ENCODE results near the gene IQCK. TPM values are rescaled to one million over a fixed set of nuclear protein-coding genes. Genes with fewer than 3 reads are reported as not detected.
"Not testable (repeated sequence)": the region's sequence is repeated elsewhere in the genome, so short reads cannot be mapped to it uniquely, and the experiment has no call there.

IQCK gene
- polyA plus RNA-seq, 1 donor from 2014 or later, result 3.4 TPM

DNA sequence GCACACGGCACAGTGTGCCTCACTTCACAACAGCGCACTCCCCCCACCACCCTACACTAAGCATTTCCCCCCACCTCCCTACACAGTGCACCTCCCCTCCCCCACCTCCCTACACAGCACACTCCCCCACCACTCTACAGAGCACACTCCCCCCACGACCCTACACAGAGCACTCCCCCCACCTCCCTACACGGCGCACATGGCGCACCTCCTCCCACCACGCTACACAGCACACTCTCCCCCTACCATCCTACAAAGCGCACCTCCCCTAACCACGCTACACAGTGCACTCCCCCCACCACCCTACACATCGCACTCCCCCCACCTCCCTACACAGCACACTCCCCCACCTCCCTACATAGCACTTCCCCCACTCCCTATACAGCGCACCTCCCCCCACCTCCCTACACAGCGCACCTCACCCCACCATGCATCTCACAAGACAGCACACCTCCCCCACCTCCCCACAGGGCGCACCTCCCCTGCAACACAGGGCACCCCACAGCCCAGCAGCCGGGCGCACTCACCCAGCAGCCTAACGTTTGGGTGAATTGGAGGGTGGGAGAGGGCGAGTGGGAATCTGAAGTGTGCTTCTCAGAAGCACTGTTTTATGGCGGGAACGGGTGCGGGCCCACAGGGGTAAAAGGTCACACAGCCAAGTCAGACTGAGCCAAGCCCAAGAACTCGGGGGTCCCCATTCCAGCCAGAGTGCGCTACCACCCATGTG, 10.3 kb upstream of the IQCK start:
- Mint-ChIP-seq H3K27ac (no peak overlapping the region), H3K27me3 (no peaks in the 10 kb centered on the region), H3K36me3 (peaks cover 9% of the 10 kb centered on the region), H3K9me3 (no peaks in the 10 kb centered on the region), H3K4me1 (peaks cover 0 to 3% (median 2%) of the 10 kb centered on the region in 3 donors), H3K4me3 (no peak overlapping the region)

DNA sequence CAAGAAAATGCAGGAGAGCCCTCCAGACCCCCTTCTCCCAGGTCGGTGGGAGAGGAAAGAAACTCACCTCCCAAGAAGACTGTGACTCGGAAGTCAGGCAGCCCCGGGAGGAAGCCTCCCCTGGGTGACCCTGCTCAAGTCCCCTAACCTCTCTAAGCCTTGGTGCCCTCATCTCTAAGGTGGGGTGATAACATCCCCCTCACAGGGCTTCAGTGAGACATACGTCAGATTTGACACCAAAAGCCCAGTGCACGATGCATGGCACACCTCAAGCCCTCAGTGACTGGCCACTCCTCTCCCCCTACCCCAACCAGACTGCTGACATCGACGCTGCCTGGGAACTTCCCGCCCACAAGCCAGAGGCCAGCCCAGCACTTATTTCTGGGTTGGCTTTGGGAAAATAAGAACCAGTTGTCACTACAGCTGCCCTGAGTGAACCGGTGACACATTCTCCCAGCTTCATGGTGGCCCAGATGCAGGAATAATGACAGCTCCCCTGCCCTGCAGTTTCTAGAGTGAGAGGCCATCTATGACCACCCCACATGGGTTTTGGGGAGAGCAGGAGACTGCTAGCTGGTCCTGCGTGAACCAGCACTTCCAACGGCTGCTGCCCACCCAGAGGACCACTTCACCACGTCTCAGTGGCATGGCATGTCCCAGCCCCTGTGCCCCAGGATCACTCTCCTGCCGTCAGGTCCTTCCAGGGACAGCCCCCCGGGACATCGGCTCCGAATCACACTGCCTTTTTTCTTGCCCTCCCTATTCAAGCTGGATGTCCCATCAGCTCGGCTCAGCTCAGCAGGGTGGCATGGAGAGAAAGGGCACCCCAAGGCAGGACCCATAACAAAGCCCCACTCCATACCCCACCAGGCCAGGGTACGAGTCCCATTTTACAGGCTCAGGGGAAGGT, 9.5 kb upstream of the IQCK start:
- Mint-ChIP-seq H3K9me3 (no peaks in the 10 kb centered on the region), H3K27me3 (no peaks in the 10 kb centered on the region), H3K4me3 (peak overlapping the region in 1 of 4 donors; percentile 21), H3K4me1 (peaks cover 0 to 3% (median 2%) of the 10 kb centered on the region in 3 donors), H3K27ac (no peak overlapping the region), H3K36me3 (peaks cover 9% of the 10 kb centered on the region)

DNA sequence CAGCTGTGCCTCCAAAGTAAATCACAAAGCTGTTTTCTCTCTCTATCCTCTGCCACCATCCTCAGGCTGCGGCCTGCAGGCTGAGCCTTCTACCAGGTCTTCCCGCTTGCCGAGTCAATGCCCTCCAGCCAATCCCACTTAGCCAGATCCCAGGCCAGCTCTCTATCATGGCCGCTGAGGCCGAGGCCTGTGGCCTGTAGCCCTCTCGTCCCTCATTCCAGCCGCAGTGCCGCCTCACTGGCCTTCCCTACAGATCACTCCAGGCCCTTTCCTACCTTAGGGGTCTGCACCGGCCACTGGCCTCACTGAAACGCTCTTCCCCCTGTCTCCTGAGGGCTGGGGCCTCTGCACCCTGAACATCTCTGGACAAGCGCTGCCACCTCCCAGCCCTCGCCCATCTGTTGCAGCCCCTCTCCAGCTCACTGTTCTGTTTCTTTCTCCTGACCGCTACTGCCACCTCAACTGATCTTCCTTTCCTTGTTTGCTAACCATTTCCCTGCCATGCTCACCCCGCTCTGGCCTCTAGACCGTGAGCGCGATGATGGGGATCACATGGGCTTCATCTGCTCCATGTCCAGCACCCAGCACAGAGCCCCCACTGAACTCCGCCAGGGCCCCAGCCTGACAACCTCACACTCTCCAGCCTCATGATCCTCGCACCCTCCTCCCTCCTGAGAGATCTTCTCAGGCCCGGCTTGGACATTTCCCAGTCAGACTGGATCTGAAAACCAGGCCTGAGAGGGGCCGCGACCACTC, 8.5 kb upstream of the IQCK start:
- Mint-ChIP-seq H3K4me3 (no peak overlapping the region), H3K27ac (no peak overlapping the region), H3K27me3 (no peaks in the 10 kb centered on the region), H3K36me3 (peaks cover 13% of the 10 kb centered on the region), H3K4me1 (peaks cover 1 to 6% (median 5%) of the 10 kb centered on the region in 3 donors), H3K9me3 (peaks cover 0 to 3% (median 0%) of the 10 kb centered on the region in 3 donors)

DNA sequence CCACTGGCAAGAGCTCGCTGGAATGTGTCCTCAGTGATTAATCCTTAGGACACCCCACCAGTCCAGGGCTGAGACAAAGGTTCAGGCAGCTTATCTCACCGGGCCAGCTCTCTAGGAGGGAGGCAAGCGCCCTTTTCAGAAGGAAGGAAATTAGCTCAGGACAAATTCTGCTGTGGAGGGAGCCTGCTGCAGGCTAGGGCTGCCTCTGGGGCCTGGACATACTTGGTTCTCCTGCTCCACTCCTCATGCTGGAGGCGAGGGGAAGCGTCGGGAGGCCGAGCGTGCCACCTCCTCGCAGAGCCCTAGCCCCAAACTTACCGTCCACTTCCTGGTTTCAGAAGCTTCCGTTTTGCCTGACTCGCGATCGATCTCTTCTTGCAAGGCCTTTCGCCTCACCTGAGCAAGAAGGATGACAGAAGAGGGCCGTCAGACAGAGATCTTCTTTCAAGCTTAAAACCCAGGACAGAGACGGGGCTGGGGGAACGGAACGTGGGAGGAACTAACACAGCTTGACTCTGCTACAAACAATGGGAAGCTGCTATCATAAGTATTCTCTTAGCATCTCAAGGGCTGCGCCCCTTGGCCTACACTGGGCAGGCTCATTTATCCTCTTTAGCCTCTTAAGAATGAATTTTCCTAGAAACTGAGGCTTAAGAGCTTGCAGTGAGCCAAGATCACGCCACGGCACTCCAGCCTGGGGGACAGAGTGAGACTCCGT, 7.7 kb upstream of the IQCK start:
- Mint-ChIP-seq H3K9me3 (peaks cover 0 to 3% (median 0%) of the 10 kb centered on the region in 3 donors), H3K27me3 (no peaks in the 10 kb centered on the region), H3K36me3 (peaks cover 13% of the 10 kb centered on the region), H3K4me1 (peaks cover 4 to 7% (median 6%) of the 10 kb centered on the region in 3 donors), H3K27ac (no peak overlapping the region), H3K4me3 (no peak overlapping the region)

DNA sequence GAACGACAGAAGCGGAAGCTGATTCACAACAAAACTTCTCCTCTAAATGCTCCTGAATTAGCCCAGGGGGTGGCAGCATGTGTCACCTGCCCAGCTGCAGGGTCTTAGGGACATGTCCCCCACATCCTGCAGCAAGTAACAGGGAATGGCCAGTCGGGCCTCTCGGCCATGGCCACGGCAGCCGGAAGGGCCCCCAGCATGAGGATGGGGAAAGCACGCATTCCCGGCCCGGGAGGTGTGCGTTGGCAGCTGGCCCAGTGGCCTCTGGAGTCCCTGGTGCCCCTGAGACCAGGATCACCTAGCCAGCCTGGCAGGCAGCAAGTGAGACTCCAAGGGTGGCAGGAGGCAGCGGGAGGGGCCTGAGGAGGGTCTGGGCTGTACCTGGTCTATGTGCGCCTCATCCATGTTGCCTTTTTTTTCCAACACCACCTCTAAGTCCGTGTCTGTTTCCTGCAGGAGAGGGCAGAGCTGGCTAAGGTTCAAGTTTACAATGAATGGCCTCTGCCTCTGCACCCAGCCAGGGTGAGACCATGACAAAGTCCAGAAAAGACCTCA, 7.0 kb upstream of the IQCK start:
- Mint-ChIP-seq H3K27me3 (no peaks in the 10 kb centered on the region), H3K4me1 (peaks cover 6 to 7% (median 6%) of the 10 kb centered on the region in 3 donors), H3K27ac (no peak overlapping the region), H3K36me3 (peaks cover 13% of the 10 kb centered on the region), H3K9me3 (peaks cover 0 to 3% (median under 1%) of the 10 kb centered on the region in 3 donors), H3K4me3 (no peak overlapping the region)

DNA sequence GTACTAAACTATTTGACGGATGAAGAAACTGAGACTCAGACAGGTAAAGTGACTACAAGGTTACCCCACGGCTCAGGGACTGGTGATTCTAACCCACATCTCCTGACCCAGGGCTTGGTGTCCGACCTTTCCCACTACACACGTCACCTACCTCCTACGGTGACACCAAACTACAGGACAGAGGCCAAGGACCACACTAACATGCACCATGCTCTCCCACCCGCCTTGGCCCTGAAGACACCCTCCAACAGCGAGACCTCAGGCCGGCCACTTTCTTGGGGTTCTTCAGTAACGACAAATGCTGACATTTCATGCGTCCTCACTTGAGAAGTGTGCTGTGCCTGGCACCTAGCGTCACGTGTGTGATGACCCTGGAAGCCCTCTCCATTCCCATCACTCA, 6.4 kb upstream of the IQCK start:
- peaks cover 11 to 12% (median 12%) of the 10 kb centered on the region in 3 donors for H3K4me1 Mint-ChIP-seq
- H3K9me3 Mint-ChIP-seq, result peaks cover 0 to 3% (median 1%) of the 10 kb centered on the region in 3 donors
- no peak overlapping the region for H3K27ac Mint-ChIP-seq
- no peak overlapping the region for H3K4me3 Mint-ChIP-seq
- H3K36me3 Mint-ChIP-seq, result peaks cover 13% of the 10 kb centered on the region
- H3K27me3 Mint-ChIP-seq, result no peaks in the 10 kb centered on the region

DNA sequence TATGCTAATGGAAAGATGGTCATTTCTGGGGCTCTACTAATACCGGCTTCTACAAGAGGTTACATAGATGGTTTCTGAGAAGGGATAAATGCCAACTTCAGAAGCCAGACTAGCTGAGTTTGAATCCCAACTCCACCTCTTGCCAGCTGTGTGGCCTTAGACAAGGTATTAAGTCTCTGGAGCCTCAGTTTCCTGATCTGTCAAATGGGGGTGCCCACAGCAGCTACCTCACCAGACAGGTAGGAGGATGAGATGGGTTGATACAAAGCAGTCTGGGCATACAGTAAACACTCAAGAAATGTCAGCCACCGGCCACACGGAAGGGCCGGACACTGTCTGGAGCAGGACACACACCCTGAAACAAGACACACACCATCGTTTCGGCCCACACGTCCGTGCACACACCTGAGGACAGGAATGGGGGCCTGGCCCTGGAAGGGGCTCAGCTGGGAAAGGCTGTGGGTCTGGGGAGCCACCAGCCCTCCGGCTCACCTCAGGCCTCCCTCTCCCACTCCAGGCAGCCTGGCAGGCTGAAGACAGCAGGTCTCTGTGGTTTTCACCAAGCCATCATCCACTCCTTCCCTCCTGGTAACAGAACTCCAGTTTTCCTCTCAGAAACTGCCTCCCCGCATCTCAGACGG, 5.5 kb upstream of the IQCK start:
- Mint-ChIP-seq H3K27ac (no peak overlapping the region), H3K4me1 (peaks cover 17 to 18% (median 17%) of the 10 kb centered on the region in 3 donors), H3K4me3 (no peak overlapping the region), H3K27me3 (no peaks in the 10 kb centered on the region), H3K9me3 (peaks cover 0 to 3% (median 1%) of the 10 kb centered on the region in 3 donors), H3K36me3 (peaks cover 13% of the 10 kb centered on the region)

DNA sequence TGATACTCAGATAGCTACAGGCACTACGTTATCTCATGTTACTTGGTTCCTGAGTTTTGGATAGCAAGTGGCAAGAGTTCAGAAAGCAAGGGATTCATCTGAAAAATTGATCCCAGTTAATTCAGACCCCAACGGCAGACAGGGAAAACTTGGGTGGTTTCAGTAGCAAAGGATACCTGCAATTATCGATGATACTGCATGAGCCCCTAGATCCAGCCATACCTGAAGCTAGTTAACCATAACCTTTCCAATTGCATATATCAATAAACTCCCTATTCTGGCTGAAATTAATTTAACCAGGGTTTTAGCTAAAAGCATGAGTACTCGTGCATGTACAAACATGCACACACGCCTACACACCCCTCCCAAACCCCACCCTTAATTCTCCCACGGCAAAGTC, 4.4 kb upstream of the IQCK start:
- peaks cover 13% of the 10 kb centered on the region for H3K36me3 Mint-ChIP-seq
- H3K4me1 Mint-ChIP-seq, result peaks cover 17 to 22% (median 18%) of the 10 kb centered on the region in 3 donors
- H3K9me3 Mint-ChIP-seq, result peaks cover 0 to 3% (median 1%) of the 10 kb centered on the region in 3 donors
- H3K27me3 Mint-ChIP-seq, result no peaks in the 10 kb centered on the region
- no peak overlapping the region for H3K27ac Mint-ChIP-seq
- H3K4me3 Mint-ChIP-seq, result peak overlapping the region in 1 of 4 donors; percentile 43

DNA sequence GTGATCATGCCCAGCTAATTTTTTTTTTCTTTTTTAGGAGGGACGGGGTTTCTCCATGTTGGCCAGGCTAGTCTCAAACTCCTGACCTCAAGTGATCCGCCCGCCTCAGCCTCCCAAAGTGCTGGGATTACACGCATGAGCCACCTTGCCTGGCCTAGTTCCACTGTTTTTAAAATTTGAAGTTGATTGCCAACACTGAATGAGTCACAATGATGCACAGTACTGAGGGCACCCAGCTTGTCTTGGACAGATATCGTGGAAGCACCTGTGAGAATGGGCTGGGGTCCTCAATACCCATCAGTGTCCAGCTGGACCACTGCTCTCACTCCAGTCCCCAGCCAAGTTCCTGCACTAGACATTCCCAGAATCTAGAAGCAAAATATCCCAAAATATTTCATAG, 2.5 kb upstream of the IQCK start:
- Mint-ChIP-seq H3K4me1 (peaks cover 14 to 22% (median 18%) of the 10 kb centered on the region in 3 donors), H3K4me3 (peak overlapping the region in 1 of 4 donors; percentile 95), H3K27me3 (no peaks in the 10 kb centered on the region), H3K9me3 (peaks cover 0 to 3% (median 1%) of the 10 kb centered on the region in 3 donors), H3K36me3 (peaks cover 10% of the 10 kb centered on the region), H3K27ac (no peak overlapping the region)

DNA sequence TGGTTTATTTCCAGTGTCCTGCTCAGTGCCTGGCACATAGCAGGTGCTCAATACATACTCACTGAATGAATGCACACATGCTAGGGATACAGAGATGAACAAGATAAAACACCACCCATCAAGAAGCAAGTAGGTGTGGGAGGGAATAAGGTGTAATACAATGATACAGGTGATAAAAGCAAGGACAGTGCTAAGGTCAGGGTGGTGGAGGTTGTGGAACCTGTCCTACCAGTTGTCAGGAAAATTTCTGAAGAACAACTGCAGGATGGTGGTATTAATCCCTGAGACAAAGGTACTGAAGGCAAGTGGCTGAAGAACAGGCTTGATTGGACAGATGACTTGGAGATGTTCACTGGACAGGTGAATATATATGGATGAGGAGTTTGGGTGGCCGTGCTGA, 1.9 kb upstream of the IQCK start:
- H3K27ac Mint-ChIP-seq, result peak overlapping the region in 1 of 3 donors; percentile 49
- H3K27me3 Mint-ChIP-seq, result no peaks in the 10 kb centered on the region
- peaks cover 10% of the 10 kb centered on the region for H3K36me3 Mint-ChIP-seq
- H3K4me3 Mint-ChIP-seq, result peak overlapping the region; percentile 60 to 95 (median 76)
- peaks cover 14 to 24% (median 18%) of the 10 kb centered on the region in 3 donors for H3K4me1 Mint-ChIP-seq
- H3K9me3 Mint-ChIP-seq, result peaks cover 0 to 3% (median 1%) of the 10 kb centered on the region in 3 donors

DNA sequence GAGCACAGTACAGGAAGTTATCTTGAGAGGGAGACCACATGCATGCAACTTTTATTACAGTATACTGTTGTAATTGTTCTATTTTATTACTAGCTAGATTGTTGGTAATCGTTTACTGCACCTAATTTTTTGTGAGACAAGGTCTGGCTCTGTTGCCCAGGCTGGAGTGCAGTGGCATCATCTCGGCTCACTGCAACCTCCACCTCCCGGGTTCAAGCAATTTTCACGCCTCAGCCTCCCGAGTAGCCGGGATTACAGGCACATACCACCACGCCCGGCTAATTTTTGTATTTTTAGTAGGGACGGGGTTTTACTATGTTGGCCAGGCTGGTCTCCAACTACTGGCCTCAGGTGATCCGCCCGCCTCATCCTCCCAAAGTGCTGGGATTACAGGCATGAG, 1.3 kb upstream of the IQCK start:
- not testable (repeated sequence) for H3K9me3 Mint-ChIP-seq, H3K36me3 Mint-ChIP-seq, H3K27me3 Mint-ChIP-seq
- Mint-ChIP-seq H3K27ac (peak overlapping the region in 1 of 3 donors; percentile 49), H3K4me3 (peak overlapping the region; percentile 60 to 97 (median 96)), H3K4me1 (peaks cover 14 to 27% (median 16%) of the 10 kb centered on the region in 3 donors)

DNA sequence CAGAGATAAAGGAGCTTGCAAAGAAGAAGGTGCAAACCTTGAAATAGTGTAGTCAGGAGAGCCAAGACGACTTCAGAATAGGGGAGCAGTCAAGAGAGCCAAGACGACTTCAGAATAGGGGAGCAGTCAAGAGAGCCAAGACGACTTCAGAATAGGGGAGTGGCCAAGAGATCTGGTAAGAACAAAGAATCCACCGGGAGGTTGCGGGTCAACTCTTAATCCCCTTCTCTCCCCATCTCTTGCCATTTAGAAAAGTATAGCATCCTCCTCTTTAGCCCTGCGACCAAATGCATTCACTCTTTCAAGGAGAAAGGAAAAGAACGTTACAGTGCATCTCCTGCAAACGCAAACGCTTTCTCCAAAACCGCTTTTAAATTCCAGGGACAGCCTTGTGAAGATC, 757 bp upstream of the IQCK start:
- H3K36me3 Mint-ChIP-seq, result peaks cover 10% of the 10 kb centered on the region

DNA sequence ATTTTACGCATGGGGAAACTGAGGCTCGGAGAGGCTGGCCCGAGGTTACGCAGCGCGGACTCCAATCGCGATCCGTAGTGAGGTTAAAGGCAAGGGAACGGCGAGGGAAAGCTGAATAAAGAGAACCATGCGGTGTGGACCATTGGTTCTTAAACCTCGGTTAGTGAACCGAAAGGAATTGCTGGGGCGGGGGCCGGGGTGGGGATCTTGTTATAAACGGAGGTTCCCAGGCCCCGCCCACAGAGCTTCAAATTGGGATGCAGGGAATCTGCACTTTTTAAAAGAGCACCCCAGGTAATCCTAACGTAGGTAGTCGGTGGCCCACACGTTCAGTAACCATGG, 524 bp downstream of the IQCK start:
- Mint-ChIP-seq H3K9me3 (peaks cover 0 to 3% (median 1%) of the 10 kb centered on the region in 3 donors), H3K4me3 (peak overlapping the region; percentile 90 to 97 (median 96)), H3K27me3 (no peaks in the 10 kb centered on the region), H3K36me3 (peaks cover 10% of the 10 kb centered on the region), H3K4me1 (peaks cover 14 to 27% (median 16%) of the 10 kb centered on the region in 3 donors), H3K27ac (peak overlapping the region in 1 of 3 donors; percentile 42)

More for the DNA sequence above, 757 bp upstream of the IQCK start:
- H3K4me3 Mint-ChIP-seq, result peak overlapping the region; percentile 90 to 97 (median 96)
- peaks cover 0 to 3% (median 1%) of the 10 kb centered on the region in 3 donors for H3K9me3 Mint-ChIP-seq
- H3K27me3 Mint-ChIP-seq, result no peaks in the 10 kb centered on the region
- H3K4me1 Mint-ChIP-seq, result peaks cover 14 to 27% (median 16%) of the 10 kb centered on the region in 3 donors
- peak overlapping the region; percentile 79 to 84 (median 80) for H3K27ac Mint-ChIP-seq
